ENCODE measurements around the gene PRPF6.
"Not testable (repeated sequence)": the region's sequence is repeated elsewhere in the genome, so short reads cannot be mapped to it uniquely, and the experiment has no call there.

Gene PRPF6

GRCh38 chr20:64005394-64005793, 24.5 kb downstream of the PRPF6 start:
- DNase-seq (ENCODE audit: insufficient read length, low spot score) (no peak), FAIRE-seq (no peak)

- no peak for FAIRE-seq
Measured at GRCh38 chr20:64006490-64006889, 25.6 kb downstream of the PRPF6 start.

GRCh38 chr20:64006902-64007301, 26.0 kb downstream of the PRPF6 start:
- FAIRE-seq = no peak
- DNase-seq (ENCODE audit: insufficient read length, low spot score) = no peak

More at GRCh38 chr20:64006490-64006889, 25.6 kb downstream of the PRPF6 start:
- DNase-seq (ENCODE audit: insufficient read length, low spot score) = no peak

- no peak for FAIRE-seq
- DNase-seq (ENCODE audit: insufficient read length, low spot score) = no peak
Measured at GRCh38 chr20:64009811-64010387, 29.0 kb downstream of the PRPF6 start.

- DNase-seq (ENCODE audit: insufficient read length, low spot score) (no peak), FAIRE-seq (no peak)
Measured at GRCh38 chr20:64010711-64011237, 29.8 kb downstream of the PRPF6 start.

GRCh38 chr20:64011366-64011779, 30.4 kb downstream of the PRPF6 start:
- no peak for DNase-seq (ENCODE audit: insufficient read length, low spot score)
- no peak for FAIRE-seq

- DNase-seq (ENCODE audit: insufficient read length, low spot score); FAIRE-seq: not testable (repeated sequence)
Measured at GRCh38 chr20:64012385-64013154, 31.6 kb downstream of the PRPF6 start.

- DNase-seq (ENCODE audit: insufficient read length, low spot score) = no peak
- peak; percentile 4 for FAIRE-seq
Measured at GRCh38 chr20:64015635-64016034, 34.7 kb downstream of the PRPF6 start.

- peak; percentile 98 for FAIRE-seq
- DNase-seq (ENCODE audit: insufficient read length, low spot score) = no peak
Measured at GRCh38 chr20:64021124-64021975, 40.4 kb downstream of the PRPF6 start.

GRCh38 chr20:64022671-64023360, 41.9 kb downstream of the PRPF6 start:
- no peak for FAIRE-seq
- DNase-seq (ENCODE audit: insufficient read length, low spot score) = no peak

GRCh38 chr20:64023361-64024140, 42.6 kb downstream of the PRPF6 start:
- DNase-seq (ENCODE audit: insufficient read length, low spot score) (no peak), FAIRE-seq (no peak)

- FAIRE-seq = no peak
- no peak for DNase-seq (ENCODE audit: insufficient read length, low spot score)
Measured at GRCh38 chr20:64024141-64024990, 43.4 kb downstream of the PRPF6 start.

- FAIRE-seq = no peak
- DNase-seq (ENCODE audit: insufficient read length, low spot score) = no peak
Measured at GRCh38 chr20:64025101-64025825, 44.3 kb downstream of the PRPF6 start.

- no peak for FAIRE-seq
- no peak for DNase-seq (ENCODE audit: insufficient read length, low spot score)
Measured at GRCh38 chr20:64025826-64026412, 45.0 kb downstream of the PRPF6 start.

- FAIRE-seq = no peak
- DNase-seq (ENCODE audit: insufficient read length, low spot score) = no peak
Measured at GRCh38 chr20:64027981-64028685, 47.2 kb downstream of the PRPF6 start.

- no peak for DNase-seq (ENCODE audit: insufficient read length, low spot score)
- FAIRE-seq = peak; percentile 72
Measured at GRCh38 chr20:64029293-64030117, 48.6 kb downstream of the PRPF6 start.
